GM21390 (cell line): ENCODE measurements around the gene PRDM4.

Experiments used
- ATAC-seq: cut with Tn5 transposase; IDR thresholded peaks from one replicate; pipeline ENCODE4 v1.9.1; 2021; ENCODE audit not compliant: unreplicated experiment

PRDM4 gene

GRCh38 chr12:107760809-107761501 is at the start of gene PRDM4:
Gene PRDM4 (minus strand): TSS chr12:107761137. CDS start chr12:107760515, 622 bp downstream.
- ATAC-seq = peak; percentile 92

- ATAC-seq = no peak
Observed at GRCh38 chr12:107807471-107808150, 46.7 kb upstream of the PRDM4 start.

- no peak for ATAC-seq
Observed at GRCh38 chr12:107805488-107806180, 44.7 kb upstream of the PRDM4 start.

GRCh38 chr12:107803092-107803491 is 42.2 kb upstream of the PRDM4 start:
- no peak for ATAC-seq

GRCh38 chr12:107801150-107801549 is 40.2 kb upstream of the PRDM4 start:
- ATAC-seq = no peak

- no peak for ATAC-seq
Observed at GRCh38 chr12:107798580-107798979, 37.6 kb upstream of the PRDM4 start.

- ATAC-seq = no peak
Observed at GRCh38 chr12:107794451-107794850, 33.5 kb upstream of the PRDM4 start.

GRCh38 chr12:107791465-107792089 is 30.6 kb upstream of the PRDM4 start:
- no peak for ATAC-seq

GRCh38 chr12:107788690-107789458 is 27.9 kb upstream of the PRDM4 start:
- ATAC-seq = no peak

GRCh38 chr12:107788281-107788680 is 27.3 kb upstream of the PRDM4 start:
- no peak for ATAC-seq

GRCh38 chr12:107783406-107784376 is 22.8 kb upstream of the PRDM4 start:
- peak; percentile 59 for ATAC-seq

GRCh38 chr12:107782067-107782466 is 21.1 kb upstream of the PRDM4 start:
- ATAC-seq = no peak

GRCh38 chr12:107780298-107780697 is 19.4 kb upstream of the PRDM4 start:
- no peak for ATAC-seq

GRCh38 chr12:107779077-107779831 is 18.3 kb upstream of the PRDM4 start:
- ATAC-seq = peak; percentile 69

- ATAC-seq = no peak
Observed at GRCh38 chr12:107778383-107779025, 17.6 kb upstream of the PRDM4 start.

GRCh38 chr12:107776171-107776570 is 15.2 kb upstream of the PRDM4 start:
- no peak for ATAC-seq

- ATAC-seq = no peak
Observed at GRCh38 chr12:107775093-107775721, 14.3 kb upstream of the PRDM4 start.
